Gastrocnemius medialis (tissue), 4 donors: ENCODE measurements around the gene TPD52L1.

Experiments used
- POLR2A ChIP-seq, 2 donors: fragments of 450-650 bp; IDR thresholded peaks; one replicate each; pipeline ENCODE4 v1.6.1; 2017; ENCODE audit warnings: antibody characterized with exemption in 2 of 2, mild to moderate bottlenecking in 2 of 2, moderate library complexity in 2 of 2
- TF ChIP-seq, protein P1 (sequence below), 5 experiments: fragments of 450-650 bp in 3 of 5; fragments of 200-600 bp in 2 of 5; sonication (generic) in 2 of 5; IDR thresholded peaks in 4 of 5; conservative IDR thresholded peaks in 1 of 5; 1 replicate in 4 of 5; 2 replicates in 1 of 5; pipeline ENCODE4 v1.5.1; 2016 to 2019; ENCODE audit warnings: antibody characterized with exemption in 5 of 5, mild to moderate bottlenecking in 3 of 5, moderate library complexity in 3 of 5

DNA sequence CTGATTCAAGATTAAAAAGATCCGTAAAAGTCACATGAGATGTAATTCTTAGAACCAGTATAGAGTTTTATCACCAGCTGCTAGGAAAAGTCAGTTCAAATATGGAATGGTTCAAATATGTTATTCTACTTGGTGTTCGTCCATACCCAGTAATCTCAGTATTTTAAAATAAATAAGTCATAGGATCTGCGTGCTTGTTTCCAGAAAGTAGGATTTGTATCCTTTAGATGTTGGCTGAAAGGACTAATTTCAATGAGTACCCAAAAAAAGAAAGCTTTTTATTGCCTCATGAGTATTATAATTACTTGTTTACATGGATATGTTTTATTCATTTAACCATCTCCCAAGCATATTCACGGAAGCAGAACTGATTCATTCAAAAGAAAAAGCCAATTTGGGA, 12.2 kb downstream of the TPD52L1 start:
- TF ChIP-seq, protein P1, sequence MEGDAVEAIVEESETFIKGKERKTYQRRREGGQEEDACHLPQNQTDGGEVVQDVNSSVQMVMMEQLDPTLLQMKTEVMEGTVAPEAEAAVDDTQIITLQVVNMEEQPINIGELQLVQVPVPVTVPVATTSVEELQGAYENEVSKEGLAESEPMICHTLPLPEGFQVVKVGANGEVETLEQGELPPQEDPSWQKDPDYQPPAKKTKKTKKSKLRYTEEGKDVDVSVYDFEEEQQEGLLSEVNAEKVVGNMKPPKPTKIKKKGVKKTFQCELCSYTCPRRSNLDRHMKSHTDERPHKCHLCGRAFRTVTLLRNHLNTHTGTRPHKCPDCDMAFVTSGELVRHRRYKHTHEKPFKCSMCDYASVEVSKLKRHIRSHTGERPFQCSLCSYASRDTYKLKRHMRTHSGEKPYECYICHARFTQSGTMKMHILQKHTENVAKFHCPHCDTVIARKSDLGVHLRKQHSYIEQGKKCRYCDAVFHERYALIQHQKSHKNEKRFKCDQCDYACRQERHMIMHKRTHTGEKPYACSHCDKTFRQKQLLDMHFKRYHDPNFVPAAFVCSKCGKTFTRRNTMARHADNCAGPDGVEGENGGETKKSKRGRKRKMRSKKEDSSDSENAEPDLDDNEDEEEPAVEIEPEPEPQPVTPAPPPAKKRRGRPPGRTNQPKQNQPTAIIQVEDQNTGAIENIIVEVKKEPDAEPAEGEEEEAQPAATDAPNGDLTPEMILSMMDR (IDR thresholded peaks at IDR 0.05 in 4 of 5, conservative IDR thresholded peaks at IDR 0.05 in 1 of 5) = no peak
- TF ChIP-seq POLR2A (IDR thresholded peaks at IDR 0.05) = no peak
